HL-60 (cell line): ENCODE measurements around the gene MORN5.

Experiments
- DNase-seq, 2 experiments: peaks; one replicate each; pipeline ENCODE4 v3.0.0-alpha.2; 2010 to 2020; ENCODE audit warnings: low read depth in 1 of 2, low spot score in 1 of 2
- H3K27ac ChIP-seq: fragments of 250-450 bp; sonication (Bioruptor Pico); replicated peaks from 2 replicates; pipeline ENCODE4 v1.5.1; 2020; ENCODE audit warnings: mild to moderate bottlenecking, moderate library complexity
- H3K27me3 ChIP-seq: fragments of 250-450 bp; sonication (Bioruptor Pico); 2 replicates; pipeline ENCODE4 v1.5.1; 2021; ENCODE audit warnings: mild to moderate bottlenecking, moderate library complexity; ENCODE audit not compliant: insufficient read depth, poor library complexity, severe bottlenecking
- H3K4me3 ChIP-seq: replicated peaks from 2 replicates; pipeline ENCODE4 v1.5.1; 2011; ENCODE audit warnings: mild to moderate bottlenecking, control low read depth, low read length; ENCODE audit not compliant: insufficient read depth
- GABPA ChIP-seq: IDR thresholded peaks from 2 replicates; pipeline ENCODE4 v1.6.1; 2012; ENCODE audit warnings: low read depth
- POLR2AphosphoS5 ChIP-seq: IDR thresholded peaks from 2 replicates; pipeline ENCODE4 v1.6.1; 2012; ENCODE audit warnings: low read depth
- SPI1 ChIP-seq: IDR thresholded peaks from 2 replicates; pipeline ENCODE4 v1.6.1; 2012; ENCODE audit warnings: low read depth, mild to moderate bottlenecking, borderline replicate concordance
- TF ChIP-seq, protein P1 (sequence below): IDR thresholded peaks from one replicate; pipeline ENCODE4 v1.5.1; 2011; ENCODE audit warnings: low read length, control low read depth, inconsistent platforms; ENCODE audit not compliant: insufficient read depth
- TF ChIP-seq, protein P2 (sequence below): IDR thresholded peaks from 2 replicates; pipeline ENCODE4 v1.6.1; 2012; ENCODE audit warnings: low read depth; ENCODE audit not compliant: insufficient replicate concordance

Gene MORN5

DNA sequence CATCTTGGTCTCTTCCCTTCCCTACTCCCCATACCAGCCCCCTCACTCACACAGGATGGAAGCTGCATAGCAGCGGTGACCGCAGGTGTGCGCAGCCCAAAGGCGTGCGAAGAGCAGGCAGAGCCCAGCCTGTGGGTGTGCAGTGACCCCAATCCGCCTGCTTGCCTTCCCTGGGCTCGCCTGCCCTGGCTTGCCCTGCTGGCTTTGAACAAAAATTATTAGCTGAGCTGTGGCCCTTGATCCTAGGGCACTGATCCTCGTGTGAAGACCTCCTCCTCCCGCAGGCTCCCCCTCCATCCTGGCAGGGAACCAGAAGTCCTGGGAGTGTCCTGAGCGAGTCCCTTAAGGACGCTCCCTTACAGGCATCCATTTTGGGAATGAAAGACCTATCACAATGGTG, 31.9 kb downstream of the MORN5 start:
- Histone ChIP-seq H3K4me3 (no peak overlapping the region), H3K27me3 (no peaks in the 10 kb centered on the region), H3K27ac (no peak overlapping the region)
- DNase-seq = no peak
- TF ChIP-seq POLR2AphosphoS5 (no peak), SPI1 (no peak), GABPA (no peak)
- TF ChIP-seq, protein P1, sequence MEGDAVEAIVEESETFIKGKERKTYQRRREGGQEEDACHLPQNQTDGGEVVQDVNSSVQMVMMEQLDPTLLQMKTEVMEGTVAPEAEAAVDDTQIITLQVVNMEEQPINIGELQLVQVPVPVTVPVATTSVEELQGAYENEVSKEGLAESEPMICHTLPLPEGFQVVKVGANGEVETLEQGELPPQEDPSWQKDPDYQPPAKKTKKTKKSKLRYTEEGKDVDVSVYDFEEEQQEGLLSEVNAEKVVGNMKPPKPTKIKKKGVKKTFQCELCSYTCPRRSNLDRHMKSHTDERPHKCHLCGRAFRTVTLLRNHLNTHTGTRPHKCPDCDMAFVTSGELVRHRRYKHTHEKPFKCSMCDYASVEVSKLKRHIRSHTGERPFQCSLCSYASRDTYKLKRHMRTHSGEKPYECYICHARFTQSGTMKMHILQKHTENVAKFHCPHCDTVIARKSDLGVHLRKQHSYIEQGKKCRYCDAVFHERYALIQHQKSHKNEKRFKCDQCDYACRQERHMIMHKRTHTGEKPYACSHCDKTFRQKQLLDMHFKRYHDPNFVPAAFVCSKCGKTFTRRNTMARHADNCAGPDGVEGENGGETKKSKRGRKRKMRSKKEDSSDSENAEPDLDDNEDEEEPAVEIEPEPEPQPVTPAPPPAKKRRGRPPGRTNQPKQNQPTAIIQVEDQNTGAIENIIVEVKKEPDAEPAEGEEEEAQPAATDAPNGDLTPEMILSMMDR = no peak
- TF ChIP-seq, protein P2, sequence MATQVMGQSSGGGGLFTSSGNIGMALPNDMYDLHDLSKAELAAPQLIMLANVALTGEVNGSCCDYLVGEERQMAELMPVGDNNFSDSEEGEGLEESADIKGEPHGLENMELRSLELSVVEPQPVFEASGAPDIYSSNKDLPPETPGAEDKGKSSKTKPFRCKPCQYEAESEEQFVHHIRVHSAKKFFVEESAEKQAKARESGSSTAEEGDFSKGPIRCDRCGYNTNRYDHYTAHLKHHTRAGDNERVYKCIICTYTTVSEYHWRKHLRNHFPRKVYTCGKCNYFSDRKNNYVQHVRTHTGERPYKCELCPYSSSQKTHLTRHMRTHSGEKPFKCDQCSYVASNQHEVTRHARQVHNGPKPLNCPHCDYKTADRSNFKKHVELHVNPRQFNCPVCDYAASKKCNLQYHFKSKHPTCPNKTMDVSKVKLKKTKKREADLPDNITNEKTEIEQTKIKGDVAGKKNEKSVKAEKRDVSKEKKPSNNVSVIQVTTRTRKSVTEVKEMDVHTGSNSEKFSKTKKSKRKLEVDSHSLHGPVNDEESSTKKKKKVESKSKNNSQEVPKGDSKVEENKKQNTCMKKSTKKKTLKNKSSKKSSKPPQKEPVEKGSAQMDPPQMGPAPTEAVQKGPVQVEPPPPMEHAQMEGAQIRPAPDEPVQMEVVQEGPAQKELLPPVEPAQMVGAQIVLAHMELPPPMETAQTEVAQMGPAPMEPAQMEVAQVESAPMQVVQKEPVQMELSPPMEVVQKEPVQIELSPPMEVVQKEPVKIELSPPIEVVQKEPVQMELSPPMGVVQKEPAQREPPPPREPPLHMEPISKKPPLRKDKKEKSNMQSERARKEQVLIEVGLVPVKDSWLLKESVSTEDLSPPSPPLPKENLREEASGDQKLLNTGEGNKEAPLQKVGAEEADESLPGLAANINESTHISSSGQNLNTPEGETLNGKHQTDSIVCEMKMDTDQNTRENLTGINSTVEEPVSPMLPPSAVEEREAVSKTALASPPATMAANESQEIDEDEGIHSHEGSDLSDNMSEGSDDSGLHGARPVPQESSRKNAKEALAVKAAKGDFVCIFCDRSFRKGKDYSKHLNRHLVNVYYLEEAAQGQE = no peak

DNA sequence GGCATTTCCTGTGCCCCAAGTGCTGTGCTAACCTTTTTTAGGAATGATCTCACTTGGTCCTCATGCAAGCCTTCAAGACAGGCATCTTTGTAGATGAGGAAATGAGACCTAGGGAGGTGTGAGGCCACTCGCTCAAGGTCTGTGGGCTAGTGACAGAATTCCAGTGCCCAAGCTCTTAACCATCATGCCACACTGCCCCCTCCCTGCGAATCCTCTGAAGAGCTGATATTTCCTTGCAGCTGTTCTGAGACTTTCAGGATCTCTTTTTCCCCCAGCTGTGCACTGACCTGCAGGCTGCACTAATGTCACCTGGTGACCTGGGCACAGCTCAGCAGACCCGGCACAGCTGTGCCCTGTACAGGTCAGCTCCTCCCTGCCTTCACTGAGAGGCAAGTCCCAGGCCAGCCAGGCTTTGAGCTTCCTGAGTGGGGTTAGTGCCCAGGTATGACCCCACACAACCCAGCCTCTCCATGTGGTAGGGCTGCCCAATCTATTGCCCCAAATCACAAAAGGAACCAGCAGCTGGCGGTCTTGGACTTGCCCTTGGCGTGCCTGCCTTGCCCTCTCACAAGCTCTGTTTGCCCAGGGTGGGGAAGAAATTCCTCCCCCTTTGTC, 32.7 kb downstream of the MORN5 start:
- no peak overlapping the region for H3K4me3 ChIP-seq
- no peak for TF ChIP-seq GABPA
- no peaks in the 10 kb centered on the region for H3K27me3 ChIP-seq
- no peak for DNase-seq
- H3K27ac ChIP-seq = no peak overlapping the region

DNA sequence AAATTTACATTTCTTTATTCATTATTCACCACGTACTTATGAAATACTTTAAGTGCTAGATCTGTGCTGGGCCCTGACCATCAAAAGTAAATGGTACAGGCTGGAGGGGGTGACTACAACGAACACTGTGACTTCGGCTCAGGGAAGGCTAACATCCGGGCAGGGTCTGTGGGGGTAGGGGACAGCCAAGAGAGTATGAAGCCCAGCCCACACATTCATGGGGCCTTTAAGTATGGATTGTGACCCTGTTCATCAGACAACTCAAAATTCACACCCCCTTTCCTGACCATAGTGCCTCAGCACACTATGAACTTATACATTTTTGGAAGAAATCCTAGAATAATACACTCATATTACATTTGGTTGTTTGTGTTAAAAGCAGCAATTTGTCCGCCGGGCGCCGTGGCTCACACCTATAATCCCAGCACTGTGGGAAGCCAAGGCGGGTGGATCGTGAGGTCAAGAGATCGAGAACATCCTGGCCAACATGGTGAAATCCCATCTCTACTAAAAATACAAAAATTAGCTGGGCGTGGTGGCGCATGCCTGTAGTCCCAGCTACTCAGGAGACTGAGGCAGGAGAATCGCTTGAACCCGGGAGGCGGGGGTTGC, 33.3 kb downstream of the MORN5 start:
- no peak overlapping the region for H3K4me3 ChIP-seq
- DNase-seq = no peak
- H3K27ac ChIP-seq = no peak overlapping the region
- TF ChIP-seq, protein P2 = no peak
- TF ChIP-seq, protein P1 = no peak
- TF ChIP-seq POLR2AphosphoS5 (no peak), SPI1 (no peak), GABPA (no peak)
- H3K27me3 ChIP-seq = no peaks in the 10 kb centered on the region

DNA sequence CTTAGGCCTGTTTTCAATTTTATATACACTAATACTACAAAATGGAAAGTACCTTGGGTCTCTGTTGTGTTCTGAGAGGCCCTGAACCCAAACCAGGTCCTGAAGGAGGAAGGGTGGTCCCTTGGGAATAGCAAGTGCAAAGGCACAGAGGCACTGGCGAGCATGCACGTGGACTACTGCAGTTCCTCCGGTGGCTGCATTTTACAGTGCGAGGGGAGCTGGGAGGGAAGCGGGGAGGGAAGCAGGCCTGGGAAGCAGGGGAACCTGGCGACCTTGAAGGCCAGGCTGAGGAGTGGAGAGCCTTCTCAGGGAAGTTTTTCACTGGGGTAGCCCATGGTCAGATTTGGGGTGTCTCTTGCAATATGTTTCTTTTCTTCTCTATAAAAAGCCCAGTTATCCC, 33.9 kb downstream of the MORN5 start:
- Histone ChIP-seq H3K27ac (no peak overlapping the region), H3K4me3 (no peak overlapping the region), H3K27me3 (no peaks in the 10 kb centered on the region)
- TF ChIP-seq SPI1 = no peak
- no peak for TF ChIP-seq GABPA
- TF ChIP-seq POLR2AphosphoS5 = no peak
- TF ChIP-seq, protein P1 = no peak
- TF ChIP-seq, protein P2 = no peak
- DNase-seq = no peak
